ENCODE measurements around the gene CALCB. TPM values are rescaled to one million over a fixed set of nuclear protein-coding genes. Genes with fewer than 3 reads are reported as not detected.
"Not testable (repeated sequence)": the region's sequence is repeated elsewhere in the genome, so short reads cannot be mapped to it uniquely, and the experiment has no call there.

Gene CALCB
- total RNA-seq, 2 experiments from 2014 or later, result 0.30 to 0.39 TPM

DNA sequence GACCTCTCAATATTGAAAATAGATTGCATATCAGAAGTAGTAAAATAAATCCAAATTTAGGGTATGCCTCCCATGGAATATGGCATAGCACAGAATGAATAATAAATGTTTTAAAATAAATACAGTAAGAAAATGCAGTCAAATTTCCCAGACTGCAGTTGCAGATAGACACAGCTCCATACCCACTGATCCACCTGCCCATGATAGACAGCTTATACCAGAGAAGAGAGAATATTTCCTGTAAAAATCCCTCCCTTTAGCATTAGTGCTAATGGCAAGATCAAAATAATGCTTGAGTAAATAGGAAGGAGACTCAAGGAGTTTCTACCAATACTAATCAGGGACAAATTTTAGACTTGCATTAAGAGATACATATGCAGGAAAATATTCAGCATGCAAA lies 45.0 kb upstream of the CALCB start:
- Mint-ChIP-seq H3K27ac (no peak overlapping the region), H3K4me3 (no peak overlapping the region), H3K36me3 (ENCODE audit: low read depth) (no peaks in the 10 kb centered on the region), H3K4me1 (ENCODE audit: low read depth) (no peaks in the 10 kb centered on the region), H3K27me3 (peaks cover 34% of the 10 kb centered on the region), H3K9me3 (no peaks in the 10 kb centered on the region)
- DNase-seq, result no peak
- TF ChIP-seq, protein P1, sequence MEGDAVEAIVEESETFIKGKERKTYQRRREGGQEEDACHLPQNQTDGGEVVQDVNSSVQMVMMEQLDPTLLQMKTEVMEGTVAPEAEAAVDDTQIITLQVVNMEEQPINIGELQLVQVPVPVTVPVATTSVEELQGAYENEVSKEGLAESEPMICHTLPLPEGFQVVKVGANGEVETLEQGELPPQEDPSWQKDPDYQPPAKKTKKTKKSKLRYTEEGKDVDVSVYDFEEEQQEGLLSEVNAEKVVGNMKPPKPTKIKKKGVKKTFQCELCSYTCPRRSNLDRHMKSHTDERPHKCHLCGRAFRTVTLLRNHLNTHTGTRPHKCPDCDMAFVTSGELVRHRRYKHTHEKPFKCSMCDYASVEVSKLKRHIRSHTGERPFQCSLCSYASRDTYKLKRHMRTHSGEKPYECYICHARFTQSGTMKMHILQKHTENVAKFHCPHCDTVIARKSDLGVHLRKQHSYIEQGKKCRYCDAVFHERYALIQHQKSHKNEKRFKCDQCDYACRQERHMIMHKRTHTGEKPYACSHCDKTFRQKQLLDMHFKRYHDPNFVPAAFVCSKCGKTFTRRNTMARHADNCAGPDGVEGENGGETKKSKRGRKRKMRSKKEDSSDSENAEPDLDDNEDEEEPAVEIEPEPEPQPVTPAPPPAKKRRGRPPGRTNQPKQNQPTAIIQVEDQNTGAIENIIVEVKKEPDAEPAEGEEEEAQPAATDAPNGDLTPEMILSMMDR (IDR thresholded peaks at IDR 0.05), result no peak
- ATAC-seq (ENCODE audit: poor library complexity), result no peak
- Histone ChIP-seq H3K27ac (ENCODE audit: low read depth in 1 of 2, low read length in 2 of 2) (no peak overlapping the region), H3K27me3 (ENCODE audit: control insufficient read depth in 1 of 2, insufficient read depth in 2 of 2, low read length in 2 of 2) (peaks cover 6 to 7% of the 10 kb centered on the region in 2 experiments), H3K36me3 (ENCODE audit: insufficient read depth, low read length) (no peaks in the 10 kb centered on the region), H3K9me3 (ENCODE audit: control insufficient read depth in 1 of 2, insufficient read depth in 1 of 2, low read length in 2 of 2) (no peaks in the 10 kb centered on the region), H3K4me1 (ENCODE audit: insufficient read depth, low read length) (no peaks in the 10 kb centered on the region), H3K4me3 (ENCODE audit: low read length) (no peak overlapping the region)
- intact Hi-C loops (cut with DNase I, micrococcal nuclease), result no loop called here
- CTCF ChIA-PET, result interaction anchor here (0.5 kb wide), 1 partner anchor 1706 kb away, joined by 4 read pairs; no protein-coding TSS in a partner anchor
- POLR2A ChIA-PET, result no interaction called here

DNA sequence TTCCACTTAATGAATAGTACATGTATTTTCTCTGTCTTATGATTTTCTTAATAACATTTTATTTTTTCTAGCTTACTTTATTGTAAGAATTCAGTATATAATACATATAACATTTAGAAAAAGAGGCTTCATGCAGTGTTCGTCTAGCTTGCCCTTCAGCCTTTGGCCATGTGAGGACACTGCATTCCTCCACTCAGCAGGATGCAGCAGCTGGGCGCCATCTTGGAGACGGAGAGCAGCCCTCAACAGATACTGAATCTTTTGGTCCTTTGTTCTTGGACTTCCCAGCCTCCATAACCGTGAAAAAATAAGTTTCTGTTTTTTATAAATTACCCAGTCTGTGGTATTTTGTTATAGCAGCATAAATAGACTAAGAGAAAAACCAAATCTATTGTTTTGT lies 41.4 kb upstream of the CALCB start:
- ATAC-seq (ENCODE audit: poor library complexity); H3K36me3 ChIP-seq (ENCODE audit: insufficient read depth, low read length); DNase-seq; H3K4me3 ChIP-seq (ENCODE audit: low read length); H3K9me3 ChIP-seq (ENCODE audit: control insufficient read depth in 1 of 2, insufficient read depth in 1 of 2, low read length in 2 of 2); H3K9me3 Mint-ChIP-seq; H3K36me3 Mint-ChIP-seq (ENCODE audit: low read depth); CTCF ChIA-PET; H3K27ac ChIP-seq (ENCODE audit: low read depth in 1 of 2, low read length in 2 of 2); H3K4me3 Mint-ChIP-seq; H3K27ac Mint-ChIP-seq; H3K4me1 ChIP-seq (ENCODE audit: insufficient read depth, low read length); intact Hi-C loops (cut with DNase I, micrococcal nuclease); POLR2A ChIA-PET; H3K4me1 Mint-ChIP-seq (ENCODE audit: low read depth): not testable (repeated sequence)
- peaks cover 40% of the 10 kb centered on the region for H3K27me3 Mint-ChIP-seq
- peaks cover 3 to 12% of the 10 kb centered on the region in 2 experiments for H3K27me3 ChIP-seq (ENCODE audit: control insufficient read depth in 1 of 2, insufficient read depth in 2 of 2, low read length in 2 of 2)

DNA sequence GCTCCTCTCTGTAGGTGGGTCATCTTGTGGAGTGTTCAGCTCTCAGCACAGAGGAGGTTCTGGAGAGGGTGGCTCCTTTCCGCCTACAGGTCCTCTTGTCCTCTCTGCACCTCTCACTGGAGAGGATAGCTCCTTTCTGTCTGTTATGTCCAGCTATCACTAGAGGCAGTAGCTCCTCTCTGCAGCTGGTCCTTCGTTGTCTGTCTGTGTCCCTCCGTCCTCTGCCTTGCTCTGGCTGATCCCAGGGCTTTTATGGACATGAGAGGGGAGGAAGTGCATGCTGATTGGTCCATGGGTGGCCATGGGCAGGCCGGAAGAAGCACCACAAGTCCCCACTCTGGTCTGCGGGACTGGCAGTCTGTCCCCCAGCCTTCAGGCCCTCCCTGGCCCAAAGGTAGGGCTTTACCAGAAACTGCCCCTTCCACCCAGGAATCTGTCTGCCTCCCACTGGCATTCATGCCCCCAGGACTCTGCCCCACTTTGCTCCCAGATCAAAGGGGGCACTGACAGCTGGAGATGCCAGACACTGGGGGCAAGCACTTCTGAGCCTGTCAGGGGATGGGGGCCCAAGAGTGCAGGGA lies 38.6 kb upstream of the CALCB start:
- POLR2A ChIA-PET, result no interaction called here

More for the DNA sequence above, 38.6 kb upstream of the CALCB start:
- Mint-ChIP-seq H3K4me3 (no peak overlapping the region), H3K9me3 (no peaks in the 10 kb centered on the region), H3K27ac (no peak overlapping the region), H3K36me3 (ENCODE audit: low read depth) (no peaks in the 10 kb centered on the region), H3K4me1 (ENCODE audit: low read depth) (no peaks in the 10 kb centered on the region), H3K27me3 (peaks cover 33% of the 10 kb centered on the region)
- intact Hi-C loops (cut with DNase I, micrococcal nuclease), result no loop called here
- H3K4me1 ChIP-seq (ENCODE audit: insufficient read depth, low read length), result no peaks in the 10 kb centered on the region
- H3K4me3 ChIP-seq (ENCODE audit: low read length), result no peak overlapping the region
- DNase-seq (no peak), ATAC-seq (ENCODE audit: poor library complexity) (no peak)
- no peaks in the 10 kb centered on the region for H3K36me3 ChIP-seq (ENCODE audit: insufficient read depth, low read length)
- H3K27me3 ChIP-seq (ENCODE audit: control insufficient read depth in 1 of 2, insufficient read depth in 2 of 2, low read length in 2 of 2), result peaks cover 3 to 8% of the 10 kb centered on the region in 2 experiments
- CTCF ChIA-PET, result no interaction called here
- TF ChIP-seq, protein P1 (IDR thresholded peaks at IDR 0.05), result no peak
- H3K9me3 ChIP-seq (ENCODE audit: control insufficient read depth in 1 of 2, insufficient read depth in 1 of 2, low read length in 2 of 2), result peaks cover 0 to 7% of the 10 kb centered on the region in 2 experiments
- H3K27ac ChIP-seq (ENCODE audit: low read depth in 1 of 2, low read length in 2 of 2), result no peak overlapping the region

Measured in CD4-positive, alpha-beta T cell (primary cell).